Epithelial cell of prostate (primary cell): ENCODE measurements around the gene AFAP1L2.
"Not testable (repeated sequence)": the region's sequence is repeated elsewhere in the genome, so short reads cannot be mapped to it uniquely, and the experiment has no call there.

Experiments used
- DNase-seq: peaks from one replicate; pipeline ENCODE4 v3.0.0-alpha.2; 2011; ENCODE audit warnings: low read depth, low spot score
- H3K27ac ChIP-seq: fragments of 450-650 bp; 2 replicates; pipeline ENCODE4 v1.5.1; 2017; ENCODE audit warnings: mild to moderate bottlenecking

AFAP1L2 gene

DNA sequence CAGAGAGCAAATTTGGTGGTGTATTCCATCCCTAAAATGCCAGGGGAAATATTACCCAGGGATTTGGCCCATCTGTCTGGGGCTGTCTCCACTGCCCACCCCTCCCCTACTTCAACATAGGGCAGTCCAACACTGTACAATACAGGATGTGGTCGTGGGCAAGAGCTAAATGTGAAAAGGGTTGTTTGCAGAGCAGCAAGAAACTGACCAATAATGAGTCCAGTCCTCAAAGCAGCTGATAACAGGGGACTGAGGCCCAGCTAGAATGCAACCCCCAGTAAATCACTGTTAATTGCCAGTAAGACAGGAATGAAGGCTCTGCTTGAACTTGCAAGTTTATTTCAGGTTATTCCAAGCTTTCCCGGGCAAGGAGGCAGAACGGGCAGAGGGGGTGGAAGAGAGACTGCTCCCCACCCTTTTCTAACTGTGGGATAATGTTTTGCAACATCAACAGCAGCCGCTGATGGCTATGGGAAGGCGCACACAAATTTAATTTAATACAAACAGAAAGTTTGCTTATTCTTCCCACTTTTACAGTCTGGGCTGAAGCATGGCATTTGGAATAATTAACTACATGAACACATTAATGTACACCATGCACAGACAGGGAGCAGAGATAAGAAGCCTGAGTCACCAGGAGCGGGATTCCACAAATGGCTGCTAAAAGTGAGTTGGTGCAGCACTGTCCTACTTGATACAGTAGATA, 36.8 kb downstream of the AFAP1L2 start:
- no peak for DNase-seq
- no peak overlapping the region for H3K27ac ChIP-seq

DNA sequence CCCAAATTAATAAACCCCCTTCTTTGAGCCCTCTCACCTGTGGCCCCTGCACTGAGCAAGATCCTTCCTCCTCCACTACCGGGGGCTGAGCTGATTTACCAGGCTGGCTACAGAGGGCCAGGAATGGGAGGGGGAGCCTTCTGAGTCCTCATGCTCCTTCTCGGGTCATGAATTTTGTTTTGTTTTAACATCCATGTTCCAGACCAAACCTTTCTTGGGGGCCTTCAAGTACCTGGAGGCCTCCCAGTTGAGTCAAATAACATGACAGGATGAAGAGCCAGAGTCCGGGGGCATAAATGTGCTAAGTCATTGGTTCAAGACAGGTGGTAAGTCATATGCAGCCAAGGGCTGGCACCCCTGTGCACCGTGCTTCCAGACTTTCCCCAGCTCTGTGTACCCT, 39.6 kb downstream of the AFAP1L2 start:
- no peak for DNase-seq

DNA sequence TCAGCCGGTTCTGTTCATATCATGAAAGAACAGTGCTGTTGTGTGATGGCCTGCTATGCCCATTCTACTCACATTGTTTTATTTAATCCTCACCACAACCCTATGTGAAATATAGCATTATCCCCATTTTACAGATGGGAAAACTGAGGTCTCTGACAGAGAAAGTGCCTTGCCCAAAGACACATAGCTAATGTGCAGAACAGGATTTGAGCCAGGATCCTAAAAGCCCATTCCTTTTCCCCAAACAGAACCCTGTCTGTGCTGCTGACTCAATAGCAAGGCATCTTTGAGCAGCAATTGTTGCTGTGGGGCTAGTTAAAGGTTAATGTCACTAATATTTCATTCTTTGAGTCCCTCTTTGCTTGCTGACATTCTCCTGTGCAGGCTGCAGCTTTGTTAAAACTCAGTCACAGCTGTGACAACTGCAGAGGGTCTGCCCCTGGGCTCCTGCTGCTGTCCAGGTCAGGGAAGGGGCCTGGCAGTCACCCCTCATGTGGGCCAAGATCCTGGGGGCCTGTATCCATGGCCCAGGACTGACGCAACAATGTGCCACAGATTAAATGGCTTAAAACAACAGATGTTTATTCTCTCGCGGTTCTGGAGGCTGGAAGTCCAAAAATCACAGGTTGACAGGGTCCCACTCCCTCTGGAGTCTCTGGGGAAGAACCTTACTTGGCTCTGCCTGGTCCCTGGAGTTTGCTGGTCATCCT, 40.4 kb downstream of the AFAP1L2 start:
- no peak overlapping the region for H3K27ac ChIP-seq
- DNase-seq, result no peak

More for the DNA sequence above, 39.6 kb downstream of the AFAP1L2 start:
- H3K27ac ChIP-seq, result no peak overlapping the region

DNA sequence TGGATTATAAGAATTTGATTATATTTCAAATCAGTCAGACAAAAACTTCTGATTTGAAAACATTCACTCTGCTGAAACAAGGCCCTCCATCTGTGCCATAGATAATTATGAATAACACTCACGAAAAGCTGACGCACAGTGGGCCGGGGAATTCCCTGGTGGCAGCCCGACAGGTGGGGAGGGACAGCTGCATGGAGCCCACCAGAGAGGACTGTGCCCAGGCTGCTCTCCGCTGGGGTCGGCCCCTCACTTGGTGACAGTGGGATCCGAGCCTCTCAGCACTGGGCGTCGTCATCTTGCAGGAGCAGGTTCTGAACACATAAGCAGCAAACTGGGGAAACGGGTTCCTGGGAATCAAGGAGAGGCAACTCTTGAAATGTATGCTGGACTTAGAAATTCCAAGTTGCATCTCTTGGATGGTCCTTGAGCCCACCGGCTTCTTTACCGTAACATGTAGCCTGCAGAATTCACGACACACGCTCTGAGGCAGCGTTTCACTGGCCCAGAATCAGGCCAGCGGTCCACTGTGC, 41.4 kb downstream of the AFAP1L2 start:
- H3K27ac ChIP-seq, result no peak overlapping the region
- no peak for DNase-seq

DNA sequence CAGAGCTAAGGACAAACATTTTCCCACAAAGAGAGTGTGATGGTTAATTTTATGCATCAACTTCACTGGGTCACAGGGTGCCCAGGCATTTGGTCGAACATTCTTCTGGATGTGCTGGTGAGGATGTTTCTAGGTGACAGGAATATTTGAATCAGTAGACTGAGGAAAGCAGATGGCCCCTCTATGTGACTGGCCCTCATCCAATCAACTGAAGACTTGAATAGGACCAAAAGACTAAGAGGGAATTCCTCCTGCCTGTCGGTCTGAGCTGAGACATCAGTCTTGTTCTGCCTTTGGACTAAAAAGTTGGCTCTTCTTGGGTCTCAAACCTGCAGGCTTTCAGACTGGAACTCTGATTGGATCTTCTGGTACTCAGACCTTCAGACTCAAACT, 44.4 kb downstream of the AFAP1L2 start:
- DNase-seq, result no peak
- H3K27ac ChIP-seq, result no peak overlapping the region

DNA sequence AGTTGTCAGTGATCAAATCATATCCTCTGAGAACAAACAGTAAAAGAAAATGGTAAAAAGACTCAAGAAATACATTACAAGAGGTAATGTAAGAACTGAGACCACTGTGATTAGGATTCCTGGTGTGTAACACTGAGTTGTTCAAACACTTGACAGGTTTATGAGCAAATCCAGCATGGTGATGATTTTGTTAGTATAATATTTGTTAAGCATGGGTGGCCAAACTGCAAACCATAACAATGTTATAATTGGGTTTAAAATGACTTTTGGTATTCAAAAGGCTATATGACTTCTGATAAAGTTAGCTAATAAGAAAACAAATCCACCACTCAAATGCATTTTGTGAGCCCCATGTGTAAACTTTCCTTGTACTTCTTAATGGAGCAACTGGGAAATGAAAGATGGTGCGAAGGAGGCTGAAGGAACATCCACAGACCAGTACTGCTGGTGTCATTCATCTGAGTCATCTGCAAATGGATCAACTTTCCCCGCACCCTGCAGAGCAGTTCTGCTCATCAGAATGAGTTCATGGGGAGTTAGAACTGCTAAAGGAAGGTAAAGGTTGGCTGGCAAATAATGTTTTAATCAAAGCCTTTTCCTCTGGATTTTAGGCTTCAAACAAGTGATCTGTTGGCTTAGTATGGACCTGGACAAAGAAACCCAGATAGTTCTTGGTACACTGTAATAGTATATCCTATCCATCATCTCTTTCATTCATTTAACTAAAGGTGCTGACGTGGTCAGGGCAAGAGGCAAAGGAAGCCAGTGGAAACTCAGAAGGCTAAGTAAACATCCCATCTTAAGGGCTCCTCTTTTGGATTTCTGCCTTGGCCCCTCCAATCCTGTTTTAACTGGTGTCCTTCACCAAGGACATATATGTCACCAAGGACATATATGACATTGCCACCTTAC, 45.0 kb downstream of the AFAP1L2 start:
- no peak for DNase-seq
- H3K27ac ChIP-seq, result no peak overlapping the region

DNA sequence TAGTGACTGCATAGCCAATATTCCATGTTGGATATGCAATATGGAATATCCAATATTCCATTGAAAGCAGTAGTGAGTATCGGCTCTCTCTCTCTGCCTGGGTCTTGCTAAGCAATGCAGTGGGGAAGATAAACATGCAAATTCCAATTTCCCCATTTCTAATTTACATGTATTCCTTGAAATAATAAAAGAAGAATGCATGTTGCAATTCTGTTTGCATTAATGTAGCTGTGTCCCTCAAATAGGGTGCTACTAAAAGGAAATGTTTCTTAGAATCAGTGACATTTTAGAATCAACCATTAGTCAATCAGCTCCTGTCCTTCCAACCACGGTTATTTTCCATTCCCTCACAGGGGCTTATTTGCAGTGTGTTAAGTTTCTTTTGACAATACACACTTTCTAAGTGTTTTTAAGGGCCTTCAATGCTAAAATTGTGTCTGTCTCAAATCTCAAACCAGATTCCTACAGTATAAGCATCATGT, 46.7 kb downstream of the AFAP1L2 start:
- peak overlapping the region; percentile 4 for H3K27ac ChIP-seq
- DNase-seq, result no peak

DNA sequence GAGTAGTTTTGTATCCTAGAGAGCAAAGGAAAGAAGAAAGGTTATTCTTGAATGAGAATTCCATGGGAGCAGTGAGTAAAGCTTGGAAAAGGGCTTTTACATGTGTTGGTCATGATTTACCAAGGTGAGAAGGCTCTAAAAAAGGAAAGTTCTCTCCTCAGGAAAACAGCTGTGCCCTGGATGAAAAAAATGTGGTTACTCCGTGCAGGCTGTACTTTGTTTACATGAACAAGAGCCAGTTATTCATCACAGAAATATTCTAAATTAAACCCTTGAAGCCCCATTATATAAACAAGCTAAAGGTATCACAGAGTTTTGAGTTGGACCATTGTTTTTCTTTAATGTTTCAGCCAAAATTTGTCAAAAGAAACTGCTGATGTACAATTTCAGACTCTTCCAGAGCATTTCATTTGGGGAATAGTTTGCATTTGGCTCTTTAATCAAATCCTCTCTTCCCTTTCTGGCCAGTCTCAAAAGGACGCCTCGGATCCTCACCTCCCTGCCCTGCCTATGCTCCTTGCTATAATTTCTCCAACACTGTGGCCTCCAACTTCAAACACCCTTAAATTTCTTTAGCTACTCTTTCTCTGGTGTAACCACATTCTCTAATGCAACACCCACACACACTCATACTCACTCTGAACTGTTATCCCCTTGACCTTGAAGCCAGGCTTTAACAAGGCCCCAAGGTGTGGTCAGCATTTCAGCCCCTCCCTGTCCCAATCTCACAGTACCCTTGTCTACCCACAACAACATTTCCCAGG, 47.4 kb downstream of the AFAP1L2 start:
- DNase-seq, result no peak
- H3K27ac ChIP-seq, result peak overlapping the region; percentile 4

DNA sequence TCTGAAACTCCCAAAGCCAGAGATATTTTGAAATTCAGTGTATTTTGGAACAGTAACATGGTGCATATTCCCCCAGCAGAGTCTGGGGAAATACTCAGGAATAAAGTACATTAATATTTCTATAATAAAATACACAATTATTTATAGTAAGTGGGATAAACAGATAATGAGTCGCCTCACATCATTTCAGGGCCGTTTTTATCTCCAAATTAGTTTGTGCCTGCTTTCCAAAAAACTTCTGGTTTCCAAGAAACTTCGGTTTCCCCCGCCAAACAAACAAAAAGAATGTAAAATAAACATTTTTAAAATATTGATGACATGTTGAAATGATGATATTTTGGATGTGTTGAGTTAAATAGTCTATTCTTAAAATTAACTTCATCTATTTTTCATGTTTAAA, 48.2 kb downstream of the AFAP1L2 start:
- DNase-seq, result no peak
- H3K27ac ChIP-seq, result no peak overlapping the region

DNA sequence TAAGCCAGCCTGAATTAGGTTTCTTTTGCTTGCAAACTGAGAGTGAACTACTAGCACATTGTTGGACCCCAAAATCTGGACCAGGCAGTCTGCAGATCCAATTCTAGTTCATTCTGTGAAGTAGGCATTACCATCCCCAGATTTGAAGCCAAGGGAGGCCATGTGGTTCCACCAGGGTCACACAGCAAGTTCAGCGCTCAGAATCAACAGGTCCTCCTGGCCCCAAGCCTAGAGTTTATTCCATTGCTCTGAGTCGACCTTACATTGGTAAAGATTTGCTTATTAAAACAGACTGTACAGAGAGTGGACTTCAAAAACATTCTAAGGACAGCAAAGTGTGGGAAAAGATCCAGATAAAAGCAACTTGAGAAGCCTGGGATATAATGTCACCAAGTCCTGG, 50.9 kb downstream of the AFAP1L2 start:
- no peak overlapping the region for H3K27ac ChIP-seq

DNA sequence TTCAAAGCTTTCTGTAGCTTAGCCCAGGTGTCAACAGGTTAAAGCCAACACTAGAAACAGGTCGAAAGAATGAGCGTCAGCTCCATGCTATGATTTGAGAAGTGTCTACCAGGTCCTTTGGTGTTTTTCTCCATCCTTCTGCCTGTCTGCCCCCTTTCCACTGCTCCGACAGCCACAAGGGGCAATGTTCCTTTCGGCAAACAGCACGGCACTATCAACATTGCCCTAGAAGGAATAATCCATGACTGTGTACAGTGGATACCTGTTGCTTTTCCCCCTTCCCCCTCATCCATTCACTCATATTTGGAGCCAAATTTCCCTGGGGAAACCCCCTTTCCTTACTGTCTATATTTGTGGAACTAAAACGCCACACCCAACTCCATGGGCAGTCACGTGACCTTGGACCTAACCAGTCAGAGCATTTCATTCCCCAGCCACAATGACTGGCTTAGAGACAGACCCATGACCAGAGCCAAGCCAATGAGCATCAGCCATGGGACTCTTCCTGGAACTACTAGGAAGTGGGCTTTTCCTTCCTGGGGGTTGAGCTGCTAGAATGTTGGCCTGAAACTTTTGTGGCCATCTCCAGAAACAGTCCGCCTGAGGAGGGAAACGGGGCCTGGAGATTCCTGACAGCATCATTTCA, 51.5 kb downstream of the AFAP1L2 start:
- no peak for DNase-seq
- H3K27ac ChIP-seq, result no peak overlapping the region

More for the DNA sequence above, 50.9 kb downstream of the AFAP1L2 start:
- DNase-seq, result no peak

DNA sequence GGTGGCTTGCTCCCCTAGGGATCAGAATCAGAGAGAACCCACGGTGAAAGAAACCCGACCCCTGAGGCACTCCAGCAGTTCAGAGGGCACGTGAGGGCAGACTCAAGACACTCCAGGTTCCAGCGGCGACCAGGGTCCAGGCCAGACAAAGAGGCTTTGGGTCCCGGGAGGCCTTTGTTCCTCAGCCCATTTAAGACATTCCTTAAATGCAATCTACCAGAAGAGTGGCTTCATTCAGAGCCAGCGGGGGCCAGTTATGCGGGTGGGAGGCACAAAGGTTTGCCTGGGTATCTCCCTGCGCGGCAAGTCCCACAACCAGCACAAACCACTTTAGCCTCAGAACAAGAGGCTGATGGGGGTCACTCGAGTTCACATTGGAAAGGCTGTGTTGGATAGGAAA, 53.6 kb downstream of the AFAP1L2 start:
- no peak overlapping the region for H3K27ac ChIP-seq
- no peak for DNase-seq

DNA sequence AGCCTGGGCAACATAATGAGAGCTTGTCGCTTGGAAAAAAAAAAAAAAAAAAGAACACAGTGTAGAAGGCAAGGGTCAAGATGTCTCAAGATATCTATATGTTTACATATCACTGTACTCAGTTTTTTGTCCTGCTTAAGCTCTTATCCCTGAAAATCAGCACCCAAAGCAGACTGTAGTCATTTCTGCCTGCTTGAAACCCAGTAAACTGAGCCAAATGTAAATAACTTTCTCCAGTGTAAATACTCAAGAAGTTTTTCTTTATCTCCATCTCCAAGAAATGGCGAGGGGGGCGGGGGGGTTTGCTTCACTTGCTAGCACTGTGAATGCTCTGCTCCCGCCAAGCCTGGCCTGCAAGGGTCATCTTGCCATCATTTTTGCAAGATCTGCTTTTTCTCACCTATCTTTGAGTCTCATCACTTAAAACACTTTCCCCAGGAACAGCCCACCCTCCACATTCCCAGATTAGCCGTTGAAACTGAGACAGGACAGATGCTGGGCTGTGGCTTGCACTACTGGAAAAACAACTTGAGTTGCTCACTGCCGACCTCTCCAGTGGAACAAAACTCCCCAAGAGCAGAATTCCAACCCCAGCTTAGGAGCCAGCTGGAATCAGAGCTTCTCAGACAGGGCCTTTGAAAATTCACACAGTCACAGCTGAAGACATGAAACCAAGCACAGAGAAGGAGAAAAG, 54.6 kb downstream of the AFAP1L2 start:
- DNase-seq, result no peak
- H3K27ac ChIP-seq, result no peak overlapping the region

DNA sequence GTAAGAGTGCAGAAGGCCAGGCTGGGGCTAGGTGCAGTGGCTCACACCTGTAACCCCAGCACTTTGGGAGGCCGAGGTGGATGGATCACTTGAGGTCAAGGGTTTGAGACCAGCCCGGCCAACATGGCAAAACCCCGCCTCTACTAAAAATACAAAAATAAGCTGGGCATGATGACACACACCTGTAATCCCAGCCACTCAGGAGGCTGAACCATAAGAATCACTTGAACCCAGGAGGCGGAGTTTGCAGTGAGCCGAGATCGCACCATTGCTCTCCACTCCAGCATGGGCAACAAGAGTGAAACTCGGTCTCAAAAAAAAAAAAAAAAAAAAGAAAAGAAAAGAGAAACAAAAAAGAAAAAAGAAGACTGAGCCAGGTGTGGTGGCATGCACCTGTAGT, 55.2 kb downstream of the AFAP1L2 start:
- DNase-seq, H3K27ac ChIP-seq: not testable (repeated sequence)

DNA sequence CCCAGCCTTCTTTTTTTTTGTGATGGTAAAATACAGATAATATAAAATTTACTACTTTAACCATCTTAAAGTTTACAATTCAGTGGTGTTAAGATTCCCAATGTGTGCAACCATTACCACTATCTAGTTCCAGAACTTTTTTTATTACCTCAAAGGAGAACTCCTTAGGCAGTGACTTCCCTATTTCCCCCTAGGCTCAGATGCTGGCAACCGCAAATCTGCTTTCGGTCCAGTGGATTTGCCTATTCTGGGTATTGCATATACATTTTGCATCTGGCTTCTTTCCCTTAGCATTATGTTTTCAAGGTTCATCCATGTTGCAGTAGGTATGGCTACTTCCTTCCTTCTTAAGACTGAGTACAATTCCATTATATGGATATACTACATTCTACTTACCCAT, 56.5 kb downstream of the AFAP1L2 start:
- no peak for DNase-seq

DNA sequence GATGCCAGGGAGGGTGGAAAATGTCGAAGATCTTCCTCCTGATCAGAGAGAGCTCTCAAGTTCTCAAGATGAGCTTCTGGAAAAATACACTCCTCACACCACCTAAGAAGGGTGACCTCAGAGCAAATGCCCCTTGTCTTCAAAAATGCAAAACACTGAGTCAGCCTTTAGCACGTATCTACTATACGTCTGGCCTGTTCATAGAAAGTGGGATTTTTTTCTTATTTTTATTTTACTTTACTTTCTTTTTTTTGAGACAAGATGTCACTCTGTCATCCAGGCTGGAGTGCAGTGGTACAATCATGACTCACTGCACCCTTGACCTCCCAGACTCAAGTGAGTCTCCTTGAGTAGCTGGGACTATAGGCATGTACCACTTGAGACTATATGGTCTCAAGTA, 57.1 kb downstream of the AFAP1L2 start:
- no peak overlapping the region for H3K27ac ChIP-seq
- DNase-seq, result no peak

More for the DNA sequence above, 56.5 kb downstream of the AFAP1L2 start:
- H3K27ac ChIP-seq, result no peak overlapping the region

DNA sequence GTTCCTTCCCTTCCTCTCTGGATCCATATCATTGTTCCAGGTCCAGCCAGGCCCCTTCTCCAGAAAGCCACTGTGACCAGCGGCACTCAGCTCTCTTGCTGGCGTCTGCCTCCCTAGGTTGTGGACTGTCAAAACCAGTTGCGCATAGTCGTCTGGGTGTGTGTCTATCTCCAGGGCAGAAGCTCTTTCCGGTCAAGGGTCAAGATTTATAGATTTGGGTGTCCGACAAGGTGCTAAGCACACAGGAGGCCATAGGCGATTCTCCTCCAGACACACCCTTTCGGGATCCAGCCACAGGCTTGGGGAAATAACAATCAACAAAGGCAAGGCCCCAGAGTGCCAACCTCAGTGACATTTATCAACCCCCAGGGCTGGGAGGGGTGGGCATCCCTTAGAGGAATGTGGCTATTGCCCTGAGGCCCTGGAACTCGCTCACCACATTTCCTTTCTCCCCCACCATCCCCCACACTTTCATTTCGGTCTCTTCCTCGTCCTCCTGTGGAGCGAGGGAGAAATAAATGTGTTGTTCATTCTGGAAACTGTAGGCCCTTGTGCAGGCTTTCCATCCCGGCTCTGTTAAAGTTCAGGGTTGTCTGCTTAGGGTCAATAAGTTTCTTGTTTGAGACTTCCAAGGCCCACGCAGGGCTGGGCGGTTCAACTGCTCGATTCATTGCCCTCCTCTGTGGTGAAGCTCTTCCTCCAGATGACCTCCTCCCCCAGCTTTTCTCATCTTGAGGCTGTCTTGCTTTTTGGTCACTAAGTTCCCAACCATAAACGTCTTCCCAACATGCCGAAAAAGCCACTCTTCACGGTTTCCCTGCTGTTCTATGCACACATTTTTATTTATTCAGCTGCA, 57.9 kb downstream of the AFAP1L2 start:
- no peak for DNase-seq
- H3K27ac ChIP-seq, result no peak overlapping the region

DNA sequence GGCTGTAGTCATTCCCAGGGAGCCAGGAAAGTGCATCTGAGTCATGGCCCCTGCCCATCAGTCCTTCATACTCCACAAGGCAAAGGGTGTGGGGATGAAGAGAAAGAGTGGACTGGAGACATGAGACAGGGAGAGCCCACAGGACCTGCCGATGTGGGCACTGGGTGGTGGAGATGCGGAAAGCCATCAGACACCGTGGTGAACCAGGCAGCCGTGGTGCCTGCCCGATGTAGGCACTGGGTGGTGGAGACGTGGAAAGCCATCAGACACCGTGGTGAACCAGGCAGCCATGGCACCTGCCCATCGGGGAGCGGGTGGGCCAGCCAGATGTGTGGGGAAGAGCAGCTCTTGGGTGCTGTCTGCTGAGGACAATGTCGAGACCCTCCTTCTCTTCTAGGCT, 58.6 kb downstream of the AFAP1L2 start:
- no peak for DNase-seq
- H3K27ac ChIP-seq, result no peak overlapping the region
